IPS-15b (cell line): ENCODE results near the gene TMEM117.

Experiments used
- H3K27me3 ChIP-seq: one replicate; pipeline ENCODE4 v1.6.1; 2013; ENCODE audit warnings: low read length; ENCODE audit not compliant: control insufficient read depth, insufficient read depth
- H3K36me3 ChIP-seq: one replicate; pipeline ENCODE4 v1.6.1; 2013; ENCODE audit warnings: low read length; ENCODE audit not compliant: control insufficient read depth, insufficient read depth
- H3K4me1 ChIP-seq: one replicate; pipeline ENCODE4 v1.6.1; 2013; ENCODE audit warnings: mild to moderate bottlenecking, low read length; ENCODE audit not compliant: control insufficient read depth, insufficient read depth
- H3K4me3 ChIP-seq: one replicate; pipeline ENCODE4 v1.5.1; 2013; ENCODE audit warnings: low read depth, low read length
- H3K9ac ChIP-seq: one replicate; pipeline ENCODE4 v1.6.1; 2013; ENCODE audit warnings: low read depth, mild to moderate bottlenecking, low read length
- H3K9me3 ChIP-seq: one replicate; pipeline ENCODE4 v1.6.1; 2013; ENCODE audit warnings: mild to moderate bottlenecking, low read length; ENCODE audit not compliant: control insufficient read depth, insufficient read depth

Gene TMEM117

GRCh38 chr12:43895580-43896206 is 59.8 kb downstream of the TMEM117 start:
- H3K36me3 ChIP-seq = no peaks in the 10 kb centered on the region
- no peaks in the 10 kb centered on the region for H3K9me3 ChIP-seq
- no peaks in the 10 kb centered on the region for H3K27me3 ChIP-seq
- H3K4me3 ChIP-seq = no peak overlapping the region
- no peak overlapping the region for H3K9ac ChIP-seq
- no peaks in the 10 kb centered on the region for H3K4me1 ChIP-seq

DNA sequence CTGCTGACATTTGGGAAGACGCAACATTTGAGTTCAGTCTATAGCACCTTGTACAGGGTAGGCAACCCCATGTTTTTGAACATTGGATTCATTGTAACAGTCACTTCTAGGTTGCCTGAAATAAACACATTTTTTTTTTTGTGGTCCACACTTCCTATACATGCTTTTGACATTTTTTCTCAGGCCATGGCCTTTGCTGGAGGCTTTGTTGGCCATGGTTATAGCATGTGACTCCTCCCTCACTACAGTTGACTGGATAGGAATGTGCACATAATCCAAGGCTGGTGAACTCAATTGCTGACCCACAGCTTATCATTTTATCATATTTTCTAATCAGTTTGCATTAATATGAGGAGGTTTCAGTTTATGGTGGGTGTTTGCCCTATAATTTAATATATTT is 60.6 kb downstream of the TMEM117 start:
- H3K4me3 ChIP-seq = no peak overlapping the region

DNA sequence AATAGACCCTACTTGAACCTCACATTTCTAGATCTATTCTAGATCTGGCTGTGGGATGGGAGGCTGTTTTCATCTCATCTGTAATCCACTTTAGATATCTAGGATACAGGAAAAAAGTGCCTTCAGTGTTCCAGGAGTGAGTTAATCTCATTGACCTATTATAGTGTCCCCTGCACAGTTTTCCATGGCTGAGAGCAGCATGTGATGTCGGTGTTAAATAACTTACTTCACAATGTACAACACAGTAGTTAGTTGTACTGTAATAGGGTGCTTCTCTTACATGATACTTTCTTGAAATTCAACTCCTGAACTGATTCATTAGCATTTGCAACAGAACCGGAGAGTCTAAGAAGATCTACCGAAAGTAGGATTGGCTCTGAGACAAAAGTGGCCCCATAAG is 62.6 kb downstream of the TMEM117 start:
- no peaks in the 10 kb centered on the region for H3K36me3 ChIP-seq
- no peaks in the 10 kb centered on the region for H3K9me3 ChIP-seq
- no peaks in the 10 kb centered on the region for H3K4me1 ChIP-seq
- no peak overlapping the region for H3K4me3 ChIP-seq
- H3K9ac ChIP-seq = no peak overlapping the region
- no peaks in the 10 kb centered on the region for H3K27me3 ChIP-seq

More for the DNA sequence above, 60.6 kb downstream of the TMEM117 start:
- Histone ChIP-seq H3K27me3 (no peaks in the 10 kb centered on the region), H3K9me3 (no peaks in the 10 kb centered on the region), H3K36me3 (no peaks in the 10 kb centered on the region), H3K9ac (no peak overlapping the region), H3K4me1 (no peaks in the 10 kb centered on the region)

GRCh38 chr12:43899574-43899973 is 63.7 kb downstream of the TMEM117 start:
- H3K4me1 ChIP-seq = no peaks in the 10 kb centered on the region
- no peaks in the 10 kb centered on the region for H3K27me3 ChIP-seq
- no peaks in the 10 kb centered on the region for H3K9me3 ChIP-seq
- H3K4me3 ChIP-seq = no peak overlapping the region
- no peak overlapping the region for H3K9ac ChIP-seq
- no peaks in the 10 kb centered on the region for H3K36me3 ChIP-seq

DNA sequence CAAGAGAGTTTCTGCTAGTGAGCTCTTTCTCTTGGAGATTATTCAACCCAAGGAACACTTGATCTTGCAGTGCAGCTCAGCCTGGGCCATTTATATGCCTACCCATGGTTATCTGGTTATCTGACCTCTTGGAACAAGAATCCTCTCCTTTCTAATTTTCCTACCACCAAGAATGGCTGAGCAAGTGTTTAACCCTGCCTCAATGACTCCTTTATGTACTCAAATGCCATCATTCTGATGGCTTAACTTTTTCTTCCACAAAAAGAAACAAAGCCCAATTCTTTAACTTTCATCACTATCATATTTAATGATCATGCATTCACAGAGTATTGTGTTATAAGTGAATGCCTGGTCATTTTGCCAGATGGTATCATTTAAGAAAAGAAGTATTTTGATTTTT is 67.8 kb downstream of the TMEM117 start:
- no peak overlapping the region for H3K9ac ChIP-seq
- H3K4me3 ChIP-seq = no peak overlapping the region
- no peaks in the 10 kb centered on the region for H3K4me1 ChIP-seq
- H3K36me3 ChIP-seq = no peaks in the 10 kb centered on the region
- no peaks in the 10 kb centered on the region for H3K27me3 ChIP-seq
- no peaks in the 10 kb centered on the region for H3K9me3 ChIP-seq

DNA sequence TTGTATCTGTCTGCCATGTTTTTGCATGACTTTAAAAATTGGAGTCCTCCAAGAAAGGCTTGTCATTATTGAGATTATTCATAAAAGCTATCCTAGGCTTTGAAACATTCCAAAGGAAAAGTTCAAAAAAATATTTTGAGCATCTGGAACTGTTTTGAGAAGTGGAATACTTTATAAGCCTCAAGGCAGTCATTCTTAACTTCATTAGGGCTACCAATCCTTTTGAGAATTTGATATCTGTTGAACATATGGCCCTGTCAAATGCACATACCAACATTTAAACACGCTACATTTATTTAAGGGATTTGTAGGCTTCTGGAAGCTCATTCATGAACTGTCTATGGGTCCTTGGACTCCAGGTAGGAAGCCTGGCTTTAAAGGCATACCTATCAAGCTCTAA is 77.0 kb downstream of the TMEM117 start:
- Histone ChIP-seq H3K4me3 (no peak overlapping the region), H3K9ac (no peak overlapping the region), H3K9me3 (no peaks in the 10 kb centered on the region), H3K27me3 (no peaks in the 10 kb centered on the region), H3K4me1 (no peaks in the 10 kb centered on the region), H3K36me3 (no peaks in the 10 kb centered on the region)

GRCh38 chr12:43914391-43914790 is 78.5 kb downstream of the TMEM117 start:
- Histone ChIP-seq H3K4me3 (no peak overlapping the region), H3K4me1 (no peaks in the 10 kb centered on the region), H3K9ac (no peak overlapping the region), H3K9me3 (no peaks in the 10 kb centered on the region), H3K36me3 (no peaks in the 10 kb centered on the region), H3K27me3 (no peaks in the 10 kb centered on the region)

- Histone ChIP-seq H3K36me3 (no peaks in the 10 kb centered on the region), H3K9ac (no peak overlapping the region), H3K4me3 (no peak overlapping the region), H3K27me3 (no peaks in the 10 kb centered on the region), H3K4me1 (no peaks in the 10 kb centered on the region), H3K9me3 (no peaks in the 10 kb centered on the region)
Observed at GRCh38 chr12:43914923-43915468, 79.1 kb downstream of the TMEM117 start.

DNA sequence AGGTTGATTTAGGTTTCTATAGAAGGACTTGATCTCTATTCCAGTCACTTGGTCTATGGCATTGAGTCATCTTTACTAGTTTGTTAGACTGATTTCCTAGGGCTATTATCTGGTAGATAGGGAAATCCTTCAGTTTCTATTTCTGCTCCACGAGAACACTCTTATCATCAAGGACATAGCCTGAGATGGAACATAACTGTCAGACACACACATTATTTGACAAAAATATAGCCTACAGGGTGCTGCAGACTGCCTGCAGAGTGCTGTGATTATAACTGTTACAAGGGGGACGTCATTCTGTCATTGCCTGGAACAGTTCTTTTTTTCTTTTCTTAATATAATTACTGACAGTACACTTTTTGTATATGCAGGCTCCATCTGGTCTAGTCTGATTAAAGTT is 82.0 kb downstream of the TMEM117 start:
- Histone ChIP-seq H3K27me3 (no peaks in the 10 kb centered on the region), H3K4me3 (no peak overlapping the region), H3K9ac (no peak overlapping the region), H3K9me3 (no peaks in the 10 kb centered on the region), H3K36me3 (no peaks in the 10 kb centered on the region), H3K4me1 (no peaks in the 10 kb centered on the region)

DNA sequence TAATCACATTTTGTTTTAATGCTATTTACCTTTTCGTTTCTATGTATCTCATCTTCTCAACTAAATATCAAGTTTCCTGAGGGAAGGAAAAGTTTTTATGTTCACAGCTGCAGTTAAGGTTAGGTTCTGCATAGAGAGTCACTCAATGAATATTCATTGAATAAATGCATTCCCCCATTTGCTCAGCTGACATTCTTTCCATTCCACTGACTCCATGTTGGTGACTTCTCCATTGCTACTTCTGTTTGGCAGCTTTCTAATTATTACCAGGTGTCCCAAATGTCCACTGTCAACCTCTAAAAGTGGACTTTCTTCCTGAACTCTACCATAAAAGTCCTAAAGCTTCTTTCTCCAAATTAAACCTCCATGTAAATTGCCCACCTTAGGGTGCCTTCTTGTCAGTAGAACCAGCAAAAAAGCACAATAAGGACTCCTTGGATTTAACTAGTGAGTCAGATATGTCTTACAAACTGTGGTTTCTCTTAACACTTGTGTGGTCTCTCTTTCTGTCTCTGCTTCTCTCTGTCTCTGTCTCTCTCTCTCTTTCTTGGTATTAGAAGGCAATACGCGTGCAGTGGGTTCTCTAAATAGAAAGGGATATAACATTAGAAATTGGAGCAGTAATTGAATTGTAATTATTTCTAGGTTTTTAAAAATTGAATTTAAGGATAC is 85.9 kb downstream of the TMEM117 start:
- Histone ChIP-seq H3K27me3 (no peaks in the 10 kb centered on the region), H3K4me3 (no peak overlapping the region), H3K4me1 (no peaks in the 10 kb centered on the region), H3K36me3 (no peaks in the 10 kb centered on the region), H3K9ac (no peak overlapping the region), H3K9me3 (no peaks in the 10 kb centered on the region)

- no peak overlapping the region for H3K9ac ChIP-seq
- no peak overlapping the region for H3K4me3 ChIP-seq
- no peaks in the 10 kb centered on the region for H3K4me1 ChIP-seq
Observed at GRCh38 chr12:43930032-43930431, 94.2 kb downstream of the TMEM117 start.

GRCh38 chr12:43931187-43931586 is 95.3 kb downstream of the TMEM117 start:
- no peaks in the 10 kb centered on the region for H3K4me1 ChIP-seq
- no peak overlapping the region for H3K4me3 ChIP-seq
- H3K9ac ChIP-seq = no peak overlapping the region
- no peaks in the 10 kb centered on the region for H3K27me3 ChIP-seq
- H3K9me3 ChIP-seq = no peaks in the 10 kb centered on the region
- H3K36me3 ChIP-seq = no peaks in the 10 kb centered on the region

More at GRCh38 chr12:43930032-43930431, 94.2 kb downstream of the TMEM117 start:
- no peaks in the 10 kb centered on the region for H3K36me3 ChIP-seq
- H3K27me3 ChIP-seq = no peaks in the 10 kb centered on the region
- no peaks in the 10 kb centered on the region for H3K9me3 ChIP-seq
